IMR-90 (cell line): ENCODE data around the gene TTC9. TPM values are rescaled to one million over a fixed set of nuclear protein-coding genes. Genes with fewer than 3 reads are reported as not detected.

Experiments used
- ATAC-seq: fragments of 200-7000 bp; cut with Tn5 transposase; 2 replicates; pipeline ENCODE4 v1.9.1; 2020; ENCODE audit warnings: low read depth, mild to moderate bottlenecking, moderate library complexity
- BruUV-seq: library from RNA; stranded (reverse); fragments of 400-500 nt; replicated peaks from 2 replicates; lab custom pipeline; 2021; lab: Mats Ljungman, UMichigan
- CTCF ChIA-PET: fragments of 300-600 bp; formaldehyde crosslinking; extraction: SDS; loops from one replicate; lab custom pipeline; 2021; ENCODE audit warnings: antibody characterized with exemption; lab: Yijun Ruan, JAX
- POLR2A ChIA-PET: fragments of 300-600 bp; sonication (Branson Sonifier 250); formaldehyde crosslinking; loops from one replicate; lab custom pipeline; 2022; ENCODE audit warnings: antibody characterized with exemption; ENCODE audit not compliant: unreplicated experiment; lab: Charles Lee
- DNase-seq: peaks from one replicate; pipeline ENCODE4 v3.0.0; 2013
- H2AFZ ChIP-seq: replicated peaks from 2 replicates; pipeline ENCODE3; 2013; ENCODE audit warnings: low read length, mild to moderate bottlenecking; ENCODE audit not compliant: poor library complexity
- H2AK5ac ChIP-seq: 2 replicates; pipeline ENCODE4 v1.6.1; 2013; ENCODE audit warnings: low read depth, low read length, inconsistent platforms
- H2AK9ac ChIP-seq: replicated peaks from 2 replicates; pipeline ENCODE3; 2013; ENCODE audit warnings: mild to moderate bottlenecking, low read depth, low read length, moderate library complexity; ENCODE audit not compliant: poor library complexity
- H2BK120ac ChIP-seq: 2 replicates; pipeline ENCODE4 v1.6.1; 2013; ENCODE audit warnings: low read depth, low read length, inconsistent platforms
- H2BK15ac ChIP-seq: 3 replicates; pipeline ENCODE4 v1.6.1; 2013; ENCODE audit warnings: low read depth, low read length, inconsistent platforms
- H2BK20ac ChIP-seq: 2 replicates; pipeline ENCODE4 v1.6.1; 2013; ENCODE audit warnings: low read depth, mild to moderate bottlenecking, inconsistent platforms, low read length, moderate library complexity
- H2BK5ac ChIP-seq: 2 replicates; pipeline ENCODE4 v1.6.1; 2013; ENCODE audit warnings: mild to moderate bottlenecking, low read depth, low read length, inconsistent platforms; ENCODE audit not compliant: poor library complexity, severe bottlenecking
- H3K14ac ChIP-seq: replicated peaks from 2 replicates; pipeline ENCODE4 v1.6.1; 2013; ENCODE audit warnings: low read depth, low read length, inconsistent platforms
- H3K18ac ChIP-seq: 2 replicates; pipeline ENCODE4 v1.6.1; 2013; ENCODE audit warnings: low read depth, low read length, control low read depth
- H3K23ac ChIP-seq: 2 replicates; pipeline ENCODE4 v1.6.1; 2013; ENCODE audit warnings: low read depth, low read length, inconsistent platforms
- H3K27ac ChIP-seq: 2 replicates; pipeline ENCODE4 v1.5.1; 2013; ENCODE audit warnings: mild to moderate bottlenecking, control low read depth, low read length; ENCODE audit not compliant: insufficient read depth
- H3K27me3 ChIP-seq: 2 replicates; pipeline ENCODE4 v1.6.1; 2013; ENCODE audit warnings: low read length; ENCODE audit not compliant: control insufficient read depth, insufficient read depth
- H3K36me3 ChIP-seq: 2 replicates; pipeline ENCODE4 v1.6.1; 2013; ENCODE audit warnings: low read length, mixed read lengths; ENCODE audit not compliant: control insufficient read depth, insufficient read depth
- H3K4ac ChIP-seq: 2 replicates; pipeline ENCODE4 v1.6.1; 2013; ENCODE audit warnings: low read depth, low read length, inconsistent platforms
- H3K4me1 ChIP-seq: 2 replicates; pipeline ENCODE4 v1.6.1; 2013; ENCODE audit warnings: low read length, mixed read lengths; ENCODE audit not compliant: control insufficient read depth, insufficient read depth
- H3K4me2 ChIP-seq: 2 replicates; pipeline ENCODE4 v1.6.1; 2013; ENCODE audit warnings: low read depth, mild to moderate bottlenecking, control low read depth, low read length, moderate library complexity
- H3K4me3 ChIP-seq: 2 replicates; pipeline ENCODE4 v1.5.1; 2013; ENCODE audit warnings: low read depth, mild to moderate bottlenecking, control low read depth, low read length, moderate library complexity; ENCODE audit not compliant: insufficient read depth
- H3K56ac ChIP-seq: 2 replicates; pipeline ENCODE4 v1.6.1; 2013; ENCODE audit warnings: low read length, inconsistent platforms; ENCODE audit not compliant: insufficient read depth; ENCODE audit errors: extremely low read depth
- H3K79me1 ChIP-seq, 2 experiments: 2 replicates each; pipeline ENCODE4 v1.6.1; 2013; ENCODE audit warnings: low read length in 2 of 2, inconsistent platforms in 1 of 2, low read depth in 1 of 2
- H3K9ac ChIP-seq: 2 replicates; pipeline ENCODE4 v1.6.1; 2013; ENCODE audit warnings: low read depth, low read length, control low read depth
- H3K9me1 ChIP-seq: 2 replicates; pipeline ENCODE4 v1.6.1; 2013; ENCODE audit warnings: low read length, inconsistent platforms; ENCODE audit not compliant: insufficient read depth
- H3K9me3 ChIP-seq: 2 replicates; pipeline ENCODE4 v1.6.1; 2013; ENCODE audit warnings: low read length; ENCODE audit not compliant: control insufficient read depth, insufficient read depth
- H4K20me1 ChIP-seq: 2 replicates; pipeline ENCODE4 v1.6.1; 2013; ENCODE audit warnings: low read length, inconsistent platforms; ENCODE audit not compliant: insufficient read depth
- H4K5ac ChIP-seq: 2 replicates; pipeline ENCODE4 v1.6.1; 2013; ENCODE audit warnings: mild to moderate bottlenecking, low read depth, low read length, control low read depth
- H4K8ac ChIP-seq, 2 experiments: 2 replicates each; pipeline ENCODE4 v1.6.1; 2013; ENCODE audit warnings: low read depth in 2 of 2, low read length in 2 of 2, control low read depth in 1 of 2, inconsistent platforms in 1 of 2
- H4K91ac ChIP-seq: 2 replicates; pipeline ENCODE4 v1.6.1; 2013; ENCODE audit warnings: low read depth, low read length, inconsistent platforms; ENCODE audit not compliant: insufficient read depth
- BHLHE40 ChIP-seq: fragments of 150-350 bp; IDR thresholded peaks from 2 replicates; pipeline ENCODE4 v1.6.1; 2016; ENCODE audit warnings: mild to moderate bottlenecking, low read depth, low read length
- CEBPB ChIP-seq: IDR thresholded peaks from 2 replicates; pipeline ENCODE4 v1.6.1; 2012; ENCODE audit warnings: low read depth, low read length, improper control_type of control experiment
- CHD1 ChIP-seq: IDR thresholded peaks from 2 replicates; pipeline ENCODE4 v1.6.1; 2012; ENCODE audit warnings: low read depth, low read length, improper control_type of control experiment
- FOS ChIP-seq: fragments of 150-350 bp; IDR thresholded peaks from 2 replicates; pipeline ENCODE4 v1.6.1; 2016; ENCODE audit warnings: low read depth, low read length
- MAFK ChIP-seq: IDR thresholded peaks from 2 replicates; pipeline ENCODE4 v1.6.1; 2012; ENCODE audit warnings: low read depth, low read length, improper control_type of control experiment
- MAZ ChIP-seq: IDR thresholded peaks from 2 replicates; pipeline ENCODE4 v1.6.1; 2012; ENCODE audit warnings: low read depth, mild to moderate bottlenecking, low read length, improper control_type of control experiment, moderate library complexity, borderline replicate concordance
- NFE2L2 ChIP-seq: fragments of 150-350 bp; IDR thresholded peaks from 2 replicates; pipeline ENCODE4 v1.6.1; 2016; ENCODE audit warnings: low read depth, mild to moderate bottlenecking, low read length
- POLR2A ChIP-seq: IDR thresholded peaks from 2 replicates; pipeline ENCODE4 v1.6.1; 2012; ENCODE audit warnings: mild to moderate bottlenecking, low read depth, low read length
- RAD21 ChIP-seq: IDR thresholded peaks from 2 replicates; pipeline ENCODE4 v1.6.1; 2012; ENCODE audit warnings: low read length, improper control_type of control experiment
- RCOR1 ChIP-seq: IDR thresholded peaks from 2 replicates; pipeline ENCODE4 v1.6.1; 2012; ENCODE audit warnings: mild to moderate bottlenecking, low read length, improper control_type of control experiment; ENCODE audit not compliant: insufficient replicate concordance
- RFX5 ChIP-seq: IDR thresholded peaks from 2 replicates; pipeline ENCODE4 v1.8.0; 2012; ENCODE audit warnings: low read depth, mild to moderate bottlenecking, low read length, moderate library complexity
- WGBS, 2 experiments: methylation state at CpG; one replicate each; pipeline versions ENCODE4 v1.1.5 to v1.1.7; 2013; ENCODE audit warnings: missing lambda C conversion rate in 2 of 2; ENCODE audit not compliant: insufficient read length in 1 of 2; ENCODE audit errors: extremely low coverage in 2 of 2; 5-methylcytosine and 5-hydroxymethylcytosine counted together
- dilution Hi-C: fragments of 300-500 bp; cut with HindIII; formaldehyde crosslinking; loops from one replicate; pipeline ENCODE4 v1.14.3; 2018; ENCODE audit warnings: low sequenced_read_pairs; ENCODE audit not compliant: unreplicated experiment
- in situ Hi-C: fragments of 300-500 bp; cut with MboI; formaldehyde crosslinking; loops from 3 replicates; pipeline ENCODE4 v1.14.3; 2019; ENCODE audit warnings: low sequenced_read_pairs, inconsistent platforms, mixed read lengths
- intact Hi-C: fragments of 100-400 bp; cut with micrococcal nuclease; formaldehyde crosslinking; loops from 2 replicates; pipeline ENCODE4 v1.10.0; 2022
- polyA plus RNA-seq, 3 experiments: library from polyadenylated mRNA; depleted of rRNA; stranded (reverse); fragments of >200 nt; gene quantifications; 2 replicates each; pipeline ENCODE4 v1.2.3, GENCODE V29; 2012; ENCODE audit warnings: low replicate concordance in 1 of 3
- total RNA-seq: library from RNA; depleted of rRNA; stranded (reverse); fragments of >200 nt; gene quantifications from 2 replicates; pipeline ENCODE4 v1.2.3, GENCODE V29; 2012
- TF ChIP-seq, protein P1 (sequence below): fragments of 150-350 bp; IDR thresholded peaks from 2 replicates; pipeline ENCODE4 v1.6.1; 2017; ENCODE audit warnings: mild to moderate bottlenecking, antibody characterized with exemption, low read length, low read depth
- TF ChIP-seq, protein P2 (sequence below): fragments of 150-350 bp; IDR thresholded peaks from 2 replicates; pipeline ENCODE4 v1.6.1; 2016; ENCODE audit warnings: low read depth, mild to moderate bottlenecking, low read length, moderate library complexity, borderline replicate concordance
- TF ChIP-seq, protein P3 (sequence below): conservative IDR thresholded peaks from 2 replicates; pipeline ENCODE4 v1.5.1; 2012; ENCODE audit warnings: mild to moderate bottlenecking, low read depth, low read length, improper control_type of control experiment

TTC9 gene
- total and polyA plus RNA-seq, 2 of the 4 experiments (the other 2 are of a cell fraction): 0.02 TPM; not detected in 1

DNA sequence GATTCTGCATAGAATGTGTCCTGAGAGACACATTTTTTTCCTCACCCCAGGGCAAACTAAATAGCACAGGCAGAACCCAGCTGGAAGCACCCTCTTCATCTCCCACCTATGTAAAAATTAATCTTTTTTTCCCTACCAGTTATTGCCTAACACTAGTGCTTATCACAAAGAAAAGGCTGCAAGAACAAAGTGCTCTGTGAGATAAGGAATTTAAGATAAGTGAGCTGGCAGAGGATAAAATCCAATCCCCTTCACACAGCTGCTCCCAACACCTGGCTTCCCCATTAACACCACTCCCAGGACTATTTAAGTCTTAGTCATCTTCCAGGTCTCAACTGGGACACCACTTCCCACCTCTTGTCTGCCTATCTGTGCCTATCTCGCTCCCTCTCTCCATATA, 75.2 kb downstream of the TTC9 start:
- Histone ChIP-seq H3K27ac (no peak overlapping the region), H3K27me3 (peaks cover 16% of the 10 kb centered on the region), H3K9me3 (no peaks in the 10 kb centered on the region), H2AK9ac (no peak overlapping the region), H2BK5ac (no peak overlapping the region), H3K14ac (no peak overlapping the region), H3K4me3 (no peak overlapping the region), H4K91ac (no peak overlapping the region), H2AFZ (no peak overlapping the region), H3K18ac (no peak overlapping the region), H3K56ac (no peak overlapping the region), H4K8ac (no peak overlapping the region), H3K4me2 (no peak overlapping the region), H2BK15ac (no peak overlapping the region), H4K20me1 (no peaks in the 10 kb centered on the region), H2BK20ac (no peak overlapping the region), H3K4ac (no peak overlapping the region), H3K79me1 (no peaks in the 10 kb centered on the region), H2AK5ac (no peak overlapping the region), H2BK120ac (no peak overlapping the region), H3K4me1 (no peaks in the 10 kb centered on the region), H3K9me1 (no peaks in the 10 kb centered on the region), H4K5ac (no peak overlapping the region), H3K36me3 (no peaks in the 10 kb centered on the region), H3K9ac (no peak overlapping the region), H3K23ac (no peak overlapping the region)
- no peak for DNase-seq
- intact Hi-C loops (loop anchor here (10.0 kb wide), 1 partner anchor 622 kb away; no protein-coding TSS in a partner anchor), dilution Hi-C loops (no loop called here), in situ Hi-C loops (no loop called here)
- TF ChIP-seq, protein P1, sequence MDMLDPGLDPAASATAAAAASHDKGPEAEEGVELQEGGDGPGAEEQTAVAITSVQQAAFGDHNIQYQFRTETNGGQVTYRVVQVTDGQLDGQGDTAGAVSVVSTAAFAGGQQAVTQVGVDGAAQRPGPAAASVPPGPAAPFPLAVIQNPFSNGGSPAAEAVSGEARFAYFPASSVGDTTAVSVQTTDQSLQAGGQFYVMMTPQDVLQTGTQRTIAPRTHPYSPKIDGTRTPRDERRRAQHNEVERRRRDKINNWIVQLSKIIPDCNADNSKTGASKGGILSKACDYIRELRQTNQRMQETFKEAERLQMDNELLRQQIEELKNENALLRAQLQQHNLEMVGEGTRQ: no peak
- TF ChIP-seq MAZ (no peak), FOS (no peak), MAFK (no peak), BHLHE40 (no peak), RCOR1 (no peak), CEBPB (no peak), RFX5 (no peak), POLR2A (no peak), RAD21 (no peak), CHD1 (no peak), NFE2L2 (no peak)
- TF ChIP-seq, protein P2, sequence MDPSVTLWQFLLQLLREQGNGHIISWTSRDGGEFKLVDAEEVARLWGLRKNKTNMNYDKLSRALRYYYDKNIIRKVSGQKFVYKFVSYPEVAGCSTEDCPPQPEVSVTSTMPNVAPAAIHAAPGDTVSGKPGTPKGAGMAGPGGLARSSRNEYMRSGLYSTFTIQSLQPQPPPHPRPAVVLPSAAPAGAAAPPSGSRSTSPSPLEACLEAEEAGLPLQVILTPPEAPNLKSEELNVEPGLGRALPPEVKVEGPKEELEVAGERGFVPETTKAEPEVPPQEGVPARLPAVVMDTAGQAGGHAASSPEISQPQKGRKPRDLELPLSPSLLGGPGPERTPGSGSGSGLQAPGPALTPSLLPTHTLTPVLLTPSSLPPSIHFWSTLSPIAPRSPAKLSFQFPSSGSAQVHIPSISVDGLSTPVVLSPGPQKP: no peak
- TF ChIP-seq, protein P3, sequence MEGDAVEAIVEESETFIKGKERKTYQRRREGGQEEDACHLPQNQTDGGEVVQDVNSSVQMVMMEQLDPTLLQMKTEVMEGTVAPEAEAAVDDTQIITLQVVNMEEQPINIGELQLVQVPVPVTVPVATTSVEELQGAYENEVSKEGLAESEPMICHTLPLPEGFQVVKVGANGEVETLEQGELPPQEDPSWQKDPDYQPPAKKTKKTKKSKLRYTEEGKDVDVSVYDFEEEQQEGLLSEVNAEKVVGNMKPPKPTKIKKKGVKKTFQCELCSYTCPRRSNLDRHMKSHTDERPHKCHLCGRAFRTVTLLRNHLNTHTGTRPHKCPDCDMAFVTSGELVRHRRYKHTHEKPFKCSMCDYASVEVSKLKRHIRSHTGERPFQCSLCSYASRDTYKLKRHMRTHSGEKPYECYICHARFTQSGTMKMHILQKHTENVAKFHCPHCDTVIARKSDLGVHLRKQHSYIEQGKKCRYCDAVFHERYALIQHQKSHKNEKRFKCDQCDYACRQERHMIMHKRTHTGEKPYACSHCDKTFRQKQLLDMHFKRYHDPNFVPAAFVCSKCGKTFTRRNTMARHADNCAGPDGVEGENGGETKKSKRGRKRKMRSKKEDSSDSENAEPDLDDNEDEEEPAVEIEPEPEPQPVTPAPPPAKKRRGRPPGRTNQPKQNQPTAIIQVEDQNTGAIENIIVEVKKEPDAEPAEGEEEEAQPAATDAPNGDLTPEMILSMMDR: no peak
- no peak for ATAC-seq
- BruUV-seq: no TSS peak
- WGBS, 2 experiments: no CpG with 5 or more reads among the region's 1 CpG
- CTCF ChIA-PET: no interaction called here
- POLR2A ChIA-PET: no interaction called here
